Measurements from ENCODE around the gene ZNF212.
"Not testable (repeated sequence)": the region's sequence is repeated elsewhere in the genome, so short reads cannot be mapped to it uniquely, and the experiment has no call there.

ZNF212 gene

GRCh38 chr7:149248777-149249176 is 9.3 kb downstream of the ZNF212 start:
- in situ Hi-C loops (cut with HindIII; ENCODE audit: low pct_unique_long_range_greater_than_20kb, low sequenced_read_pairs), result no loop called here
- DNase-seq (ENCODE audit: low read depth in 1 of 2, low spot score in 1 of 2), result no peak
- no peak for TF ChIP-seq JUND (IDR thresholded peaks at IDR 0.05; ENCODE audit: low read depth)

- in situ Hi-C loops (cut with HindIII; ENCODE audit: low pct_unique_long_range_greater_than_20kb, low sequenced_read_pairs); DNase-seq (ENCODE audit: low read depth in 1 of 2, low spot score in 1 of 2): not testable (repeated sequence)
Measured at GRCh38 chr7:149250151-149250550, 10.7 kb downstream of the ZNF212 start.

GRCh38 chr7:149251518-149251917 is 12.1 kb downstream of the ZNF212 start:
- in situ Hi-C loops (cut with HindIII; ENCODE audit: low pct_unique_long_range_greater_than_20kb, low sequenced_read_pairs); DNase-seq (ENCODE audit: low read depth in 1 of 2, low spot score in 1 of 2): not testable (repeated sequence)

- no peak for TF ChIP-seq JUND (IDR thresholded peaks at IDR 0.05; ENCODE audit: low read depth)
- in situ Hi-C loops (cut with HindIII; ENCODE audit: low pct_unique_long_range_greater_than_20kb, low sequenced_read_pairs), result no loop called here
- DNase-seq (ENCODE audit: low read depth in 1 of 2, low spot score in 1 of 2), result no peak
Measured at GRCh38 chr7:149252378-149252777, 12.9 kb downstream of the ZNF212 start.

GRCh38 chr7:149253665-149254064 is 14.2 kb downstream of the ZNF212 start:
- in situ Hi-C loops (cut with HindIII; ENCODE audit: low pct_unique_long_range_greater_than_20kb, low sequenced_read_pairs), result no loop called here
- DNase-seq (ENCODE audit: low read depth in 1 of 2, low spot score in 1 of 2), result no peak
- TF ChIP-seq JUND (IDR thresholded peaks at IDR 0.05; ENCODE audit: low read depth), result no peak

- TF ChIP-seq JUND (IDR thresholded peaks at IDR 0.05; ENCODE audit: low read depth), result no peak
- DNase-seq (ENCODE audit: low read depth in 1 of 2, low spot score in 1 of 2), result no peak
- in situ Hi-C loops (cut with HindIII; ENCODE audit: low pct_unique_long_range_greater_than_20kb, low sequenced_read_pairs), result no loop called here
Measured at GRCh38 chr7:149254181-149254858, 14.9 kb downstream of the ZNF212 start.

GRCh38 chr7:149255174-149255573 is 15.7 kb downstream of the ZNF212 start:
- no peak for DNase-seq (ENCODE audit: low read depth in 1 of 2, low spot score in 1 of 2)
- no peak for TF ChIP-seq JUND (IDR thresholded peaks at IDR 0.05; ENCODE audit: low read depth)
- in situ Hi-C loops (cut with HindIII; ENCODE audit: low pct_unique_long_range_greater_than_20kb, low sequenced_read_pairs), result no loop called here

- in situ Hi-C loops (cut with HindIII; ENCODE audit: low pct_unique_long_range_greater_than_20kb, low sequenced_read_pairs), result no loop called here
Measured at GRCh38 chr7:149256568-149256967, 17.1 kb downstream of the ZNF212 start.

GRCh38 chr7:149257146-149257545 is 17.7 kb downstream of the ZNF212 start:
- no peak for DNase-seq (ENCODE audit: low read depth in 1 of 2, low spot score in 1 of 2)
- in situ Hi-C loops (cut with HindIII; ENCODE audit: low pct_unique_long_range_greater_than_20kb, low sequenced_read_pairs), result no loop called here
- TF ChIP-seq JUND (IDR thresholded peaks at IDR 0.05; ENCODE audit: low read depth), result no peak

More at GRCh38 chr7:149256568-149256967, 17.1 kb downstream of the ZNF212 start:
- no peak for TF ChIP-seq JUND (IDR thresholded peaks at IDR 0.05; ENCODE audit: low read depth)
- DNase-seq (ENCODE audit: low read depth in 1 of 2, low spot score in 1 of 2), result no peak

GRCh38 chr7:149261316-149261828 is 21.9 kb downstream of the ZNF212 start:
- no peak for TF ChIP-seq JUND (IDR thresholded peaks at IDR 0.05; ENCODE audit: low read depth)
- DNase-seq (ENCODE audit: low read depth in 1 of 2, low spot score in 1 of 2), result peak in 1 of 2 experiments; percentile 24
- in situ Hi-C loops (cut with HindIII; ENCODE audit: low pct_unique_long_range_greater_than_20kb, low sequenced_read_pairs), result no loop called here

- TF ChIP-seq JUND (IDR thresholded peaks at IDR 0.05; ENCODE audit: low read depth), result no peak
- in situ Hi-C loops (cut with HindIII; ENCODE audit: low pct_unique_long_range_greater_than_20kb, low sequenced_read_pairs), result no loop called here
- DNase-seq (ENCODE audit: low read depth in 1 of 2, low spot score in 1 of 2), result peak; percentile 64 to 85
Measured at GRCh38 chr7:149261829-149262617, 22.6 kb downstream of the ZNF212 start, which contains the start of gene ZNF783. ZNF783 (plus strand) TSS chr7:149262196; CDS start chr7:149262334, 138 bp downstream.

- no peak for DNase-seq (ENCODE audit: low read depth in 1 of 2, low spot score in 1 of 2)
- no peak for TF ChIP-seq JUND (IDR thresholded peaks at IDR 0.05; ENCODE audit: low read depth)
- in situ Hi-C loops (cut with HindIII; ENCODE audit: low pct_unique_long_range_greater_than_20kb, low sequenced_read_pairs), result no loop called here
Measured at GRCh38 chr7:149266451-149266850, 27.0 kb downstream of the ZNF212 start.

GRCh38 chr7:149267733-149268132 is 28.3 kb downstream of the ZNF212 start:
- TF ChIP-seq JUND (IDR thresholded peaks at IDR 0.05; ENCODE audit: low read depth), result no peak
- in situ Hi-C loops (cut with HindIII; ENCODE audit: low pct_unique_long_range_greater_than_20kb, low sequenced_read_pairs), result no loop called here
- DNase-seq (ENCODE audit: low read depth in 1 of 2, low spot score in 1 of 2), result no peak

GRCh38 chr7:149274424-149274823 is 35.0 kb downstream of the ZNF212 start:
- DNase-seq (ENCODE audit: low read depth in 1 of 2, low spot score in 1 of 2); in situ Hi-C loops (cut with HindIII; ENCODE audit: low pct_unique_long_range_greater_than_20kb, low sequenced_read_pairs): not testable (repeated sequence)
